Osteoblast (primary cell): ENCODE data around the gene ACTL8. TPM values are rescaled to one million over a fixed set of nuclear protein-coding genes. Genes with fewer than 3 reads are reported as not detected.
A peak's percentile ranks its signal among the peaks of the same experiment; 100 is the strongest.

Experiments
- DNase-seq: peaks from one replicate; pipeline ENCODE4 v3.0.0; 2011; ENCODE audit warnings: low spot score, mixed read lengths; ENCODE audit not compliant: insufficient read length; ENCODE audit errors: missing footprints
- H2AFZ ChIP-seq: 2 replicates; pipeline ENCODE4 v1.6.0; 2011; ENCODE audit warnings: mild to moderate bottlenecking, low read length
- H3K27ac ChIP-seq: 2 replicates; pipeline ENCODE4 v1.5.1; 2011; ENCODE audit warnings: mild to moderate bottlenecking, low read depth, low read length, moderate library complexity
- H3K27me3 ChIP-seq: 2 replicates; pipeline ENCODE4 v1.6.0; 2012; ENCODE audit warnings: mild to moderate bottlenecking, control low read depth, inconsistent platforms, low read length, moderate library complexity; ENCODE audit not compliant: insufficient read depth
- H3K36me3 ChIP-seq: 2 replicates; pipeline ENCODE4 v1.5.1; 2011; ENCODE audit warnings: mild to moderate bottlenecking, low read length, control low read depth, moderate library complexity; ENCODE audit not compliant: insufficient read depth
- H3K4me1 ChIP-seq: 2 replicates; pipeline ENCODE4 v1.5.1; 2011; ENCODE audit warnings: mild to moderate bottlenecking, low read length, control low read depth, moderate library complexity; ENCODE audit not compliant: insufficient read depth
- H3K4me2 ChIP-seq: 2 replicates; pipeline ENCODE4 v1.6.0; 2011; ENCODE audit warnings: mild to moderate bottlenecking, low read length; ENCODE audit not compliant: insufficient read depth
- H3K4me3 ChIP-seq: fragments of 200-600 bp; sonication (generic); 3 replicates; pipeline ENCODE4 v1.5.1; 2012; ENCODE audit warnings: mild to moderate bottlenecking, low read length, inconsistent platforms; ENCODE audit not compliant: insufficient read depth
- H3K79me2 ChIP-seq: 2 replicates; pipeline ENCODE4 v1.6.0; 2012; ENCODE audit warnings: mild to moderate bottlenecking, low read length, control low read depth, inconsistent platforms; ENCODE audit not compliant: insufficient read depth
- H3K9me3 ChIP-seq: 2 replicates; pipeline ENCODE4 v1.5.1; 2011; ENCODE audit warnings: low read depth, low read length, control low read depth
- H4K20me1 ChIP-seq: 2 replicates; pipeline ENCODE4 v1.6.0; 2012; ENCODE audit warnings: mild to moderate bottlenecking, low read length, control low read depth; ENCODE audit not compliant: insufficient read depth
- total RNA-seq: library from RNA; depleted of rRNA; stranded (reverse); fragments of >200 nt; gene quantifications from 2 replicates; pipeline ENCODE4 v1.2.3, GENCODE V29; 2012
- TF ChIP-seq, protein P1 (sequence below): IDR thresholded peaks from 2 replicates; pipeline ENCODE4 v1.5.1; 2011; ENCODE audit warnings: mild to moderate bottlenecking, low read depth, low read length, moderate library complexity; ENCODE audit errors: extremely low read depth

The ACTL8 gene
- total RNA-seq, 1 donor = not detected

DNA sequence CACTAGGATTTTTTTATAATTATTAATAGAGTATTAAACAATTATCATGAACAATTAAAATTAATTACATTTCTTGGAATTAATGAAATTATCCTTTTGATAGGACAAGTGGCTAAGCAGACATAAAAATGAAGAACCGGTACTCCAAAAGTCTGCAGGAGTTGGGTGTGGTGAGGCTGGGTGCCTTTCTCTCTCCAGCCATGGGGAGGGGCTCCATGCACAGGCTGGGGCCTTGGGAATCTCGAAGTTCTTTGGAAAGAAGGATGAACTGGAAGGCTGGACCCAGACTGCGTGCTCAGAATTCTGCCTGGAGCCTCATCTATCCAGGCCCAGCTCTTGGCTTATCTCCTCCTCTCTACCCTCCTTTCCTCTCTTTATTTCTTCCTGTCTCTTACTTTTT, 94.1 kb downstream of the ACTL8 start:
- peak; percentile 86 for DNase-seq
- Histone ChIP-seq H3K4me1 (no peaks in the 10 kb centered on the region), H4K20me1 (no peaks in the 10 kb centered on the region), H3K27me3 (peaks cover 10% of the 10 kb centered on the region), H3K4me2 (no peak overlapping the region), H3K4me3 (no peak overlapping the region), H3K36me3 (no peaks in the 10 kb centered on the region), H2AFZ (no peak overlapping the region), H3K9me3 (no peaks in the 10 kb centered on the region), H3K27ac (no peak overlapping the region), H3K79me2 (no peaks in the 10 kb centered on the region)
- TF ChIP-seq, protein P1, sequence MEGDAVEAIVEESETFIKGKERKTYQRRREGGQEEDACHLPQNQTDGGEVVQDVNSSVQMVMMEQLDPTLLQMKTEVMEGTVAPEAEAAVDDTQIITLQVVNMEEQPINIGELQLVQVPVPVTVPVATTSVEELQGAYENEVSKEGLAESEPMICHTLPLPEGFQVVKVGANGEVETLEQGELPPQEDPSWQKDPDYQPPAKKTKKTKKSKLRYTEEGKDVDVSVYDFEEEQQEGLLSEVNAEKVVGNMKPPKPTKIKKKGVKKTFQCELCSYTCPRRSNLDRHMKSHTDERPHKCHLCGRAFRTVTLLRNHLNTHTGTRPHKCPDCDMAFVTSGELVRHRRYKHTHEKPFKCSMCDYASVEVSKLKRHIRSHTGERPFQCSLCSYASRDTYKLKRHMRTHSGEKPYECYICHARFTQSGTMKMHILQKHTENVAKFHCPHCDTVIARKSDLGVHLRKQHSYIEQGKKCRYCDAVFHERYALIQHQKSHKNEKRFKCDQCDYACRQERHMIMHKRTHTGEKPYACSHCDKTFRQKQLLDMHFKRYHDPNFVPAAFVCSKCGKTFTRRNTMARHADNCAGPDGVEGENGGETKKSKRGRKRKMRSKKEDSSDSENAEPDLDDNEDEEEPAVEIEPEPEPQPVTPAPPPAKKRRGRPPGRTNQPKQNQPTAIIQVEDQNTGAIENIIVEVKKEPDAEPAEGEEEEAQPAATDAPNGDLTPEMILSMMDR = peak; percentile 62

DNA sequence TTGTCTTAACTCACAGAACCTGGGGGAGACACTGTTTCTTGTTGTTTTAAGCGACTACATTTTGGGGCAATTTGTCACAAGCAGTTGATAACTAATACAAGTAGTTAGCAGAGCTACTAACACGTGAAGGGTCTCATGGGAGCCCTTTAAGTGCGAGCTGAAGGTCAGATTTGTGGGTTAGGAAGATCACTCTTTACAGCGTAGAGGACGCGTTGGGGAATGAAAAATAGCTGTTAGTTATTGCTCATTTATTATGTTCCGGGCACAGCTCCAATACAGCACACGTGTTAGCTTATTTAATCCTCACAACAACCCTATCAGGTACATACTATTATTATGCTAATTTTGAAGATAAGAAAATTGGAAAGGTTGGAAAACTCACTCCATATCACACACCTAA, 95.9 kb downstream of the ACTL8 start:
- TF ChIP-seq, protein P1 = no peak
- H3K79me2 ChIP-seq = no peaks in the 10 kb centered on the region
- no peaks in the 10 kb centered on the region for H4K20me1 ChIP-seq
- H3K9me3 ChIP-seq = no peaks in the 10 kb centered on the region
- no peak overlapping the region for H3K4me2 ChIP-seq
- H3K27ac ChIP-seq = no peak overlapping the region
- no peaks in the 10 kb centered on the region for H3K4me1 ChIP-seq
- peaks cover 5% of the 10 kb centered on the region for H3K27me3 ChIP-seq
- H3K36me3 ChIP-seq = no peaks in the 10 kb centered on the region
- no peak overlapping the region for H2AFZ ChIP-seq
- no peak overlapping the region for H3K4me3 ChIP-seq
- peak; percentile 18 for DNase-seq

DNA sequence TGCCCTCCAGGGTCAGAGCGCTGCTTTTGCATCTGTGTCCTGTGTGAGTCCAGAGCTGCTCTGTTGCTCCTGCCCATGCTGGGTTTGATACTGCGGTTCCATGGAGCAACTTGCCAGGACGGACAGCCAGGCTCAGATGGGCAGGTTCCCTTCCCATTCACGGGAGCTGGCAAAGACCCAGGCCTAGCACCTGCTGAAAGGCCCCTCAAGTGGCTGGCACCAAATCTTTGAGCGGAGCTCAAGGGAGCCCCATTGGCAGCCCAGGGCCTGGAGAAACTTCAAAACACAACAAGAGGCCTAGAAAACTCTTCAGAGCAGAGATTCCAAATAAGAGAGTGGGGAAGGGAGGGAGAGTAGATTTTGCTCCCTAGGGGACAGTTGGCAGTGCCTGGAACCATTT, 97.2 kb downstream of the ACTL8 start:
- H3K9me3 ChIP-seq = no peaks in the 10 kb centered on the region
- H3K4me2 ChIP-seq = no peak overlapping the region
- no peaks in the 10 kb centered on the region for H3K36me3 ChIP-seq
- H3K4me3 ChIP-seq = no peak overlapping the region
- H4K20me1 ChIP-seq = no peaks in the 10 kb centered on the region
- H3K79me2 ChIP-seq = no peaks in the 10 kb centered on the region
- H3K4me1 ChIP-seq = no peaks in the 10 kb centered on the region
- no peak overlapping the region for H2AFZ ChIP-seq
- H3K27ac ChIP-seq = no peak overlapping the region
- TF ChIP-seq, protein P1 = no peak
- H3K27me3 ChIP-seq = no peaks in the 10 kb centered on the region
- DNase-seq = peak; percentile 6

DNA sequence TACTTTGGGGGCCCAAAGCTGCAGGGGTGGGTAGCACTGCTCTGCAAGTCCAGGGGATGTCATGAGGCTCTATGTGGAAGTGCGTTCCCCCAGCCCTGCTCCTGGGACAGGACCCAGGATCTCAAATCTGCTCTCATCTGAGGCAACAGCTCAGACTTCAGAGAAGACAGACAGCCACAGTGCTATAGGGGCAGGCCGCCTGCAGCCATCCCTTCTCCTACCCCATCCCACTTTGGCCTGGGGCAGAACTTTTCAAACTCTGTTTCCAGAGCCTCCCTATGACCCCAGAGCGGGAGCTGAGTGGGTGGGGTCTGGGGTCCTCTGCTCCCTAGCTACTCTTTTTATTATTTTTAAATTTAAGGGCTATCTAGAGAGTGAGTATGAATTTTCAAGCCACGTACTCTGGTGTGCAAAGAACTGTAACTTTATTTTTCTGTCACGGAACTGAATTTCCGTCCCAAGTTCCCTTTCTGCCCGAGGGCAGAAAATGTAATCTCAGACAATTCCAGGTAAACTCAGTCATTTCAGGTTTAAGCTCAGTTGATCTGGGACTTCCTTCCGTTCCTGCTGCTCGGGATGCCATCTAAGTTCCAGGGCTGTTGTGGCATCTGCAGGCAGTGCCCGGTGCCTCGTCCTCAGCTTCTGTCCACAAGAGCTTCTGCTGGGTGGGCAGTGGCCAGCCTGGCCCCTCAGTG, 98.3 kb downstream of the ACTL8 start:
- no peaks in the 10 kb centered on the region for H3K4me1 ChIP-seq
- no peaks in the 10 kb centered on the region for H4K20me1 ChIP-seq
- no peak overlapping the region for H2AFZ ChIP-seq
- no peaks in the 10 kb centered on the region for H3K79me2 ChIP-seq
- no peak overlapping the region for H3K4me3 ChIP-seq
- H3K27me3 ChIP-seq = no peaks in the 10 kb centered on the region
- TF ChIP-seq, protein P1 = no peak
- peak; percentile 5 for DNase-seq
- H3K36me3 ChIP-seq = no peaks in the 10 kb centered on the region
- no peak overlapping the region for H3K4me2 ChIP-seq
- H3K9me3 ChIP-seq = no peaks in the 10 kb centered on the region
- H3K27ac ChIP-seq = no peak overlapping the region
